ENCODE data around the gene TWIST2.
A peak's percentile ranks its signal among the peaks of the same experiment; 100 is the strongest.

The TWIST2 gene

GRCh38 chr2:238945433-238946150 is 97.7 kb downstream of the TWIST2 start:
- DNase-seq (ENCODE audit: low read depth in 1 of 2, low spot score in 1 of 2), result peak in 1 of 2 experiments; percentile 14

GRCh38 chr2:238946318-238947242 is 98.7 kb downstream of the TWIST2 start:
- no peak for DNase-seq (ENCODE audit: low read depth in 1 of 2, low spot score in 1 of 2)
- TF ChIP-seq POLR2AphosphoS5 (IDR thresholded peaks at IDR 0.05; ENCODE audit: low read depth) (no peak), REST (IDR thresholded peaks at IDR 0.05; ENCODE audit: insufficient replicate concordance, low read depth) (no peak), GABPA (IDR thresholded peaks at IDR 0.05; ENCODE audit: low read depth) (no peak), SPI1 (IDR thresholded peaks at IDR 0.05; ENCODE audit: borderline replicate concordance, low read depth) (no peak), CTCF (IDR thresholded peaks at IDR 0.05; ENCODE audit: insufficient read depth, low read length) (no peak)
- Histone ChIP-seq H3K4me3 (replicated peaks; ENCODE audit: insufficient read depth, low read length) (no peak overlapping the region), H3K27ac (replicated peaks) (no peak overlapping the region), H3K27me3 (ENCODE audit: insufficient read depth, poor library complexity, severe bottlenecking) (no peaks in the 10 kb centered on the region)

More at GRCh38 chr2:238945433-238946150, 97.7 kb downstream of the TWIST2 start:
- Histone ChIP-seq H3K4me3 (replicated peaks; ENCODE audit: insufficient read depth, low read length) (no peak overlapping the region), H3K27me3 (ENCODE audit: insufficient read depth, poor library complexity, severe bottlenecking) (no peaks in the 10 kb centered on the region), H3K27ac (replicated peaks) (no peak overlapping the region)
- peak; percentile 57; the same call in 1 of the 2 replicates for TF ChIP-seq SPI1 (IDR thresholded peaks at IDR 0.05; ENCODE audit: borderline replicate concordance, low read depth)
- peak; percentile 25 for TF ChIP-seq CTCF (IDR thresholded peaks at IDR 0.05; ENCODE audit: insufficient read depth, low read length)
- no peak for TF ChIP-seq REST (IDR thresholded peaks at IDR 0.05; ENCODE audit: insufficient replicate concordance, low read depth)

- Histone ChIP-seq H3K27me3 (ENCODE audit: insufficient read depth, poor library complexity, severe bottlenecking) (no peaks in the 10 kb centered on the region), H3K27ac (replicated peaks) (no peak overlapping the region), H3K4me3 (replicated peaks; ENCODE audit: insufficient read depth, low read length) (no peak overlapping the region)
- TF ChIP-seq CTCF (IDR thresholded peaks at IDR 0.05; ENCODE audit: insufficient read depth, low read length) (no peak), REST (IDR thresholded peaks at IDR 0.05; ENCODE audit: insufficient replicate concordance, low read depth) (no peak), SPI1 (IDR thresholded peaks at IDR 0.05; ENCODE audit: borderline replicate concordance, low read depth) (no peak), POLR2AphosphoS5 (IDR thresholded peaks at IDR 0.05; ENCODE audit: low read depth) (no peak), GABPA (IDR thresholded peaks at IDR 0.05; ENCODE audit: low read depth) (no peak)
- no peak for DNase-seq (ENCODE audit: low read depth in 1 of 2, low spot score in 1 of 2)
Observed at GRCh38 chr2:238947243-238947760, 99.4 kb downstream of the TWIST2 start.

Measured in HL-60 (cell line).